ENCODE results near the gene VWA2.

DNA sequence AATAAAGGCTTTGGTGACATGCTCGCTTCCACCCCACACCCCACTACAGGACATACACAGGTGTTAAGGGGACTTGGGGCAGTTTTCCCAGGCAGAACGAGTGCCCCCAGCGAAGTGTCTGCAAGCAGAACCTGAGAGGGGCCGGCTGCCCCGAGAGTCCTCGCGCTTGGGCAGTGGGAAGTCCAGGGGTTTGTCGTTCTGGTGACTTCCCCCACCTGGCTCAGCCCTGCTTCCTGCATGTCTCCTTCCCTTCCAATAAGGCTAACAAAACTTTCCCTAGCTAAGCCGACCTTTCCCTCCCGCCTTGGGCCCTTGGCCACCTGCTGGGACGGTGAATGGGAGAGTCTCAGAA lies 916 bp downstream of the VWA2 start:
- TF ChIP-seq, protein P1, sequence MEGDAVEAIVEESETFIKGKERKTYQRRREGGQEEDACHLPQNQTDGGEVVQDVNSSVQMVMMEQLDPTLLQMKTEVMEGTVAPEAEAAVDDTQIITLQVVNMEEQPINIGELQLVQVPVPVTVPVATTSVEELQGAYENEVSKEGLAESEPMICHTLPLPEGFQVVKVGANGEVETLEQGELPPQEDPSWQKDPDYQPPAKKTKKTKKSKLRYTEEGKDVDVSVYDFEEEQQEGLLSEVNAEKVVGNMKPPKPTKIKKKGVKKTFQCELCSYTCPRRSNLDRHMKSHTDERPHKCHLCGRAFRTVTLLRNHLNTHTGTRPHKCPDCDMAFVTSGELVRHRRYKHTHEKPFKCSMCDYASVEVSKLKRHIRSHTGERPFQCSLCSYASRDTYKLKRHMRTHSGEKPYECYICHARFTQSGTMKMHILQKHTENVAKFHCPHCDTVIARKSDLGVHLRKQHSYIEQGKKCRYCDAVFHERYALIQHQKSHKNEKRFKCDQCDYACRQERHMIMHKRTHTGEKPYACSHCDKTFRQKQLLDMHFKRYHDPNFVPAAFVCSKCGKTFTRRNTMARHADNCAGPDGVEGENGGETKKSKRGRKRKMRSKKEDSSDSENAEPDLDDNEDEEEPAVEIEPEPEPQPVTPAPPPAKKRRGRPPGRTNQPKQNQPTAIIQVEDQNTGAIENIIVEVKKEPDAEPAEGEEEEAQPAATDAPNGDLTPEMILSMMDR (IDR thresholded peaks at IDR 0.05) = no peak
- TF ChIP-seq POLR2A (IDR thresholded peaks at IDR 0.05) = no peak

Data from Peyer's patch (tissue), 4 donors.